H9 (cell line): ENCODE results near the gene MX1. TPM values are rescaled to one million over a fixed set of nuclear protein-coding genes. Genes with fewer than 3 reads are reported as not detected.

Experiments
- DNase-seq: peaks from one replicate; pipeline ENCODE4 v3.0.0-alpha.2; 2017
- H2AFZ ChIP-seq: one replicate; pipeline ENCODE4 v1.6.1; 2013; ENCODE audit warnings: mild to moderate bottlenecking, low read length, control low read depth, moderate library complexity
- H2AK5ac ChIP-seq: 2 replicates; pipeline ENCODE4 v1.6.1; 2013; ENCODE audit warnings: low read length, control low read depth, mixed read lengths; ENCODE audit not compliant: insufficient read length
- H2BK120ac ChIP-seq: one replicate; pipeline ENCODE4 v1.6.1; 2013; ENCODE audit warnings: low read depth, mild to moderate bottlenecking, low read length, control low read depth, inconsistent platforms; ENCODE audit not compliant: poor library complexity, severe bottlenecking
- H2BK12ac ChIP-seq: 2 replicates; pipeline ENCODE4 v1.6.1; 2013; ENCODE audit warnings: low read length, control low read depth, mixed read lengths, low read depth; ENCODE audit not compliant: insufficient read length
- H2BK15ac ChIP-seq: 2 replicates; pipeline ENCODE4 v1.6.1; 2013; ENCODE audit warnings: low read depth, low read length, control low read depth
- H2BK20ac ChIP-seq: one replicate; pipeline ENCODE4 v1.6.1; 2013; ENCODE audit warnings: low read depth, mild to moderate bottlenecking, low read length, control low read depth, inconsistent platforms; ENCODE audit not compliant: poor library complexity, severe bottlenecking
- H2BK5ac ChIP-seq: 2 replicates; pipeline ENCODE4 v1.6.1; 2013; ENCODE audit warnings: low read length, control low read depth, mixed read lengths; ENCODE audit not compliant: insufficient read length
- H3K14ac ChIP-seq: 2 replicates; pipeline ENCODE4 v1.6.1; 2013; ENCODE audit warnings: low read length, control low read depth; ENCODE audit not compliant: insufficient read depth
- H3K18ac ChIP-seq: 2 replicates; pipeline ENCODE4 v1.6.1; 2013; ENCODE audit warnings: low read depth, mild to moderate bottlenecking, mixed read lengths, low read length, control low read depth; ENCODE audit not compliant: insufficient read length
- H3K23ac ChIP-seq: 2 replicates; pipeline ENCODE4 v1.6.1; 2013; ENCODE audit warnings: low read length, control low read depth, mixed read lengths, low read depth; ENCODE audit not compliant: insufficient read length
- H3K23me2 ChIP-seq: 2 replicates; pipeline ENCODE4 v1.6.1; 2013; ENCODE audit warnings: low read depth, mild to moderate bottlenecking, mixed read lengths, low read length, control low read depth; ENCODE audit not compliant: insufficient read length, poor library complexity, severe bottlenecking
- H3K27ac ChIP-seq: 2 replicates; pipeline ENCODE4 v1.5.1; 2013; ENCODE audit warnings: low read length, control low read depth, mixed read lengths, low read depth; ENCODE audit not compliant: insufficient read length
- H3K27me3 ChIP-seq: 2 replicates; pipeline ENCODE4 v1.6.1; 2013; ENCODE audit warnings: low read length, control low read depth, inconsistent platforms; ENCODE audit not compliant: insufficient read depth
- H3K4ac ChIP-seq: 2 replicates; pipeline ENCODE4 v1.6.1; 2013; ENCODE audit warnings: low read depth, mild to moderate bottlenecking, control low read depth, inconsistent platforms, low read length, moderate library complexity
- H3K4me1 ChIP-seq: 2 replicates; pipeline ENCODE4 v1.6.1; 2013; ENCODE audit warnings: low read length, control low read depth, inconsistent platforms; ENCODE audit not compliant: insufficient read depth
- H3K4me2 ChIP-seq: 2 replicates; pipeline ENCODE4 v1.6.1; 2013; ENCODE audit warnings: low read length, control low read depth, mixed read lengths; ENCODE audit not compliant: insufficient read length, insufficient read depth
- H3K56ac ChIP-seq: 2 replicates; pipeline ENCODE4 v1.6.1; 2013; ENCODE audit warnings: low read depth, mild to moderate bottlenecking, mixed read lengths, low read length, control low read depth; ENCODE audit not compliant: insufficient read length
- H3K79me1 ChIP-seq: 2 replicates; pipeline ENCODE4 v1.6.1; 2013; ENCODE audit warnings: low read depth, mild to moderate bottlenecking, moderate library complexity, low read length, control low read depth, inconsistent platforms; ENCODE audit not compliant: insufficient read depth, poor library complexity, severe bottlenecking
- H3K79me2 ChIP-seq: 2 replicates; pipeline ENCODE4 v1.6.1; 2013; ENCODE audit warnings: low read length, control low read depth, inconsistent platforms; ENCODE audit not compliant: insufficient read depth
- H3K9ac ChIP-seq: 2 replicates; pipeline ENCODE4 v1.6.1; 2013; ENCODE audit warnings: low read length, control low read depth, mixed read lengths; ENCODE audit not compliant: insufficient read length; ENCODE audit errors: extremely low read depth
- H3K9me3 ChIP-seq: one replicate; pipeline ENCODE4 v1.6.1; 2013; ENCODE audit warnings: low read depth, low read length, inconsistent platforms; ENCODE audit not compliant: control insufficient read depth
- H3T11ph ChIP-seq: one replicate; pipeline ENCODE4 v1.6.1; 2013; ENCODE audit warnings: mild to moderate bottlenecking, low read length, control low read depth, inconsistent platforms
- H4K20me1 ChIP-seq: one replicate; pipeline ENCODE4 v1.6.1; 2013; ENCODE audit not compliant: control insufficient read depth, insufficient read length, insufficient read depth
- H4K5ac ChIP-seq: 2 replicates; pipeline ENCODE4 v1.6.1; 2013; ENCODE audit warnings: low read depth, mild to moderate bottlenecking, mixed read lengths, low read length, control low read depth; ENCODE audit not compliant: insufficient read length
- H4K8ac ChIP-seq: replicated peaks from 2 replicates; pipeline ENCODE4 v1.6.1; 2013; ENCODE audit warnings: low read length, control low read depth, mixed read lengths, low read depth; ENCODE audit not compliant: insufficient read length
- H4K91ac ChIP-seq: 2 replicates; pipeline ENCODE4 v1.6.1; 2013; ENCODE audit warnings: low read depth, mild to moderate bottlenecking, moderate library complexity, mixed read lengths, low read length, control low read depth; ENCODE audit not compliant: insufficient read length
- H3K27ac Mint-ChIP-seq, 3 experiments: 2 replicates in 2 of 3; 3 replicates in 1 of 3; pipeline ENCODE4 v1.8.0; 2020 to 2021; ENCODE audit warnings: mixed read lengths in 3 of 3, mild to moderate bottlenecking in 1 of 3, moderate library complexity in 1 of 3
- H3K27me3 Mint-ChIP-seq: 2 replicates; pipeline ENCODE4 v1.8.0; 2021; ENCODE audit warnings: low read depth, mild to moderate bottlenecking, moderate library complexity, mixed read lengths
- H3K36me3 Mint-ChIP-seq, 3 experiments: 2 replicates in 2 of 3; 3 replicates in 1 of 3; pipeline ENCODE4 v1.8.0; 2020 to 2021; ENCODE audit warnings: low read depth in 3 of 3, mixed read lengths in 3 of 3; ENCODE audit not compliant: insufficient read depth in 1 of 3
- H3K4me1 Mint-ChIP-seq, 2 experiments: 2 replicates each; pipeline ENCODE4 v1.8.0; 2020; ENCODE audit warnings: mixed read lengths in 2 of 2
- H3K4me3 Mint-ChIP-seq, 2 experiments: 2 replicates in 1 of 2; 3 replicates in 1 of 2; pipeline ENCODE4 v1.8.0; 2020 to 2021; ENCODE audit warnings: mild to moderate bottlenecking in 2 of 2, mixed read lengths in 2 of 2, moderate library complexity in 1 of 2
- H3K9me3 Mint-ChIP-seq, 2 experiments: 2 replicates in 1 of 2; 3 replicates in 1 of 2; pipeline ENCODE4 v1.8.0; 2020; ENCODE audit warnings: mild to moderate bottlenecking in 2 of 2, mixed read lengths in 2 of 2, moderate library complexity in 1 of 2
- WGBS: extraction: QIAGEN DNeasy Blood & Tissue Kit; methylation state at CpG from one replicate; pipeline ENCODE4 v1.1.7; 2013; ENCODE audit warnings: missing lambda C conversion rate, low lambda C conversion rate, mixed read lengths; ENCODE audit not compliant: insufficient read length; ENCODE audit errors: extremely low coverage; 5-methylcytosine and 5-hydroxymethylcytosine counted together
- total RNA-seq: library from RNA; stranded (reverse); gene quantifications from 2 replicates; pipeline ENCODE4 v1.2.1, GENCODE V29; 2021
- TF ChIP-seq, protein P1 (sequence below): fragments of 200-600 bp; sonication (generic); conservative IDR thresholded peaks from 3 replicates; pipeline ENCODE4 v1.8.0; 2021; ENCODE audit warnings: antibody characterized with exemption, mild to moderate bottlenecking

The MX1 gene
- total RNA-seq, 1 experiment from 2014 or later = 6.3 TPM

DNA sequence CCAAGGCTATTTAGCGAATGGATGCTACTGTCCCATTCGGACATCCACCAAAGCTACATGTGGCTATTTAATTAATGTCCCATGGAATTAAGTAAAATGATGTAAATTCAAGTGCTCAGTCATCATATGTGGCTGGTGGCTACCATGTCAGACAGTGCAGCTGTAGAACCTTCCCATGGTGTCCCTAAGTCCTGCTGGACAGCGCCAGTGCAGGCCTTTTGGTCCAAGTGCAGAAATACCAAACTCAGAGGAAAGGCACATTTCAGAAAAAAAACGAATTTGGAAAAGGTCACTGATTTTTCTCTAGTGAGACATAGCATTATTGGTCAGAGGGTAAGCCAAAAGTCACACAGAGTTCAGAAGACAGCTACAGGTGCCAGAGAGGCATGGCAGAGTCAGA is 64.3 kb downstream of the MX1 start:
- Mint-ChIP-seq H3K4me3 (no peak overlapping the region), H3K4me1 (peaks cover 6 to 9% of the 10 kb centered on the region in 2 experiments; a peak in 3 of 4 replicates), H3K27ac (0 out of 7 replicates have a peak overlapping the region, but pooled peaks of 1 of the 3 experiments have one; percentile 77), H3K27me3 (no peaks in the 10 kb centered on the region), H3K36me3 (peaks cover 5 to 52% (median 40%) of the 10 kb centered on the region in 3 experiments; a peak in 5 of 7 replicates), H3K9me3 (no peaks in the 10 kb centered on the region)
- Histone ChIP-seq H3K79me1 (no peaks in the 10 kb centered on the region), H4K20me1 (no peaks in the 10 kb centered on the region), H3K9me3 (no peaks in the 10 kb centered on the region), H3K4me1 (no peaks in the 10 kb centered on the region), H2BK20ac (no peak overlapping the region), H3K9ac (no peak overlapping the region), H2AK5ac (no peak overlapping the region), H3K27me3 (no peaks in the 10 kb centered on the region), H3K79me2 (no peaks in the 10 kb centered on the region), H4K5ac (no peak overlapping the region), H2BK120ac (no peak overlapping the region), H3K4ac (no peak overlapping the region), H2BK5ac (no peak overlapping the region), H2AFZ (no peak overlapping the region), H3K23ac (no peak overlapping the region), H2BK12ac (no peak overlapping the region), H3T11ph (no peak overlapping the region), H3K23me2 (no peaks in the 10 kb centered on the region), H2BK15ac (no peak overlapping the region), H3K4me2 (no peak overlapping the region), H3K56ac (no peak overlapping the region), H4K8ac (no peak overlapping the region), H3K27ac (no peak overlapping the region), H3K14ac (no peak overlapping the region), H3K18ac (no peak overlapping the region), H4K91ac (no peak overlapping the region)
- TF ChIP-seq, protein P1, sequence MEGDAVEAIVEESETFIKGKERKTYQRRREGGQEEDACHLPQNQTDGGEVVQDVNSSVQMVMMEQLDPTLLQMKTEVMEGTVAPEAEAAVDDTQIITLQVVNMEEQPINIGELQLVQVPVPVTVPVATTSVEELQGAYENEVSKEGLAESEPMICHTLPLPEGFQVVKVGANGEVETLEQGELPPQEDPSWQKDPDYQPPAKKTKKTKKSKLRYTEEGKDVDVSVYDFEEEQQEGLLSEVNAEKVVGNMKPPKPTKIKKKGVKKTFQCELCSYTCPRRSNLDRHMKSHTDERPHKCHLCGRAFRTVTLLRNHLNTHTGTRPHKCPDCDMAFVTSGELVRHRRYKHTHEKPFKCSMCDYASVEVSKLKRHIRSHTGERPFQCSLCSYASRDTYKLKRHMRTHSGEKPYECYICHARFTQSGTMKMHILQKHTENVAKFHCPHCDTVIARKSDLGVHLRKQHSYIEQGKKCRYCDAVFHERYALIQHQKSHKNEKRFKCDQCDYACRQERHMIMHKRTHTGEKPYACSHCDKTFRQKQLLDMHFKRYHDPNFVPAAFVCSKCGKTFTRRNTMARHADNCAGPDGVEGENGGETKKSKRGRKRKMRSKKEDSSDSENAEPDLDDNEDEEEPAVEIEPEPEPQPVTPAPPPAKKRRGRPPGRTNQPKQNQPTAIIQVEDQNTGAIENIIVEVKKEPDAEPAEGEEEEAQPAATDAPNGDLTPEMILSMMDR = no peak
- no peak for DNase-seq
- no CpG with 5 or more reads among the region's 4 CpGs for WGBS
